PFSK-1 (cell line): ENCODE results near the gene SRPK3.

Experiments used
- POLR2AphosphoS5 ChIP-seq: IDR thresholded peaks from 2 replicates; pipeline ENCODE4 v1.6.1; 2012; ENCODE audit warnings: low read depth, mild to moderate bottlenecking, control low read depth, low read length, moderate library complexity
- TAF1 ChIP-seq: IDR thresholded peaks from 2 replicates; pipeline ENCODE4 v1.6.1; 2012; ENCODE audit warnings: low read length, control low read depth, borderline replicate concordance; ENCODE audit not compliant: insufficient read depth
- TF ChIP-seq, protein P1 (sequence below), 2 experiments: IDR thresholded peaks; 2 replicates each; pipeline versions ENCODE4 v1.6.1 to v1.8.0; 2011 to 2012; ENCODE audit warnings: low read depth in 2 of 2, low read length in 2 of 2, control low read depth in 1 of 2, inconsistent platforms in 1 of 2, mild to moderate bottlenecking in 1 of 2, moderate library complexity in 1 of 2; ENCODE audit not compliant: insufficient read depth in 1 of 2

- TF ChIP-seq, protein P1, sequence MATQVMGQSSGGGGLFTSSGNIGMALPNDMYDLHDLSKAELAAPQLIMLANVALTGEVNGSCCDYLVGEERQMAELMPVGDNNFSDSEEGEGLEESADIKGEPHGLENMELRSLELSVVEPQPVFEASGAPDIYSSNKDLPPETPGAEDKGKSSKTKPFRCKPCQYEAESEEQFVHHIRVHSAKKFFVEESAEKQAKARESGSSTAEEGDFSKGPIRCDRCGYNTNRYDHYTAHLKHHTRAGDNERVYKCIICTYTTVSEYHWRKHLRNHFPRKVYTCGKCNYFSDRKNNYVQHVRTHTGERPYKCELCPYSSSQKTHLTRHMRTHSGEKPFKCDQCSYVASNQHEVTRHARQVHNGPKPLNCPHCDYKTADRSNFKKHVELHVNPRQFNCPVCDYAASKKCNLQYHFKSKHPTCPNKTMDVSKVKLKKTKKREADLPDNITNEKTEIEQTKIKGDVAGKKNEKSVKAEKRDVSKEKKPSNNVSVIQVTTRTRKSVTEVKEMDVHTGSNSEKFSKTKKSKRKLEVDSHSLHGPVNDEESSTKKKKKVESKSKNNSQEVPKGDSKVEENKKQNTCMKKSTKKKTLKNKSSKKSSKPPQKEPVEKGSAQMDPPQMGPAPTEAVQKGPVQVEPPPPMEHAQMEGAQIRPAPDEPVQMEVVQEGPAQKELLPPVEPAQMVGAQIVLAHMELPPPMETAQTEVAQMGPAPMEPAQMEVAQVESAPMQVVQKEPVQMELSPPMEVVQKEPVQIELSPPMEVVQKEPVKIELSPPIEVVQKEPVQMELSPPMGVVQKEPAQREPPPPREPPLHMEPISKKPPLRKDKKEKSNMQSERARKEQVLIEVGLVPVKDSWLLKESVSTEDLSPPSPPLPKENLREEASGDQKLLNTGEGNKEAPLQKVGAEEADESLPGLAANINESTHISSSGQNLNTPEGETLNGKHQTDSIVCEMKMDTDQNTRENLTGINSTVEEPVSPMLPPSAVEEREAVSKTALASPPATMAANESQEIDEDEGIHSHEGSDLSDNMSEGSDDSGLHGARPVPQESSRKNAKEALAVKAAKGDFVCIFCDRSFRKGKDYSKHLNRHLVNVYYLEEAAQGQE (IDR thresholded peaks at IDR 0.05; ENCODE audit: insufficient read depth in 1 of 2, low read depth in 2 of 2, low read length in 2 of 2) = no peak
- TF ChIP-seq TAF1 (no peak), POLR2AphosphoS5 (no peak)
Observed at GRCh38 chrX:153818571-153819383, 37.9 kb downstream of the SRPK3 start.
